GM18861 (cell line): ENCODE data around the gene SHISA9.
"Not testable (repeated sequence)": the region's sequence is repeated elsewhere in the genome, so short reads cannot be mapped to it uniquely, and the experiment has no call there.

Experiments used
- ATAC-seq: cut with Tn5 transposase; IDR thresholded peaks from one replicate; pipeline ENCODE4 v1.9.1; 2021; ENCODE audit not compliant: unreplicated experiment

SHISA9 gene

DNA sequence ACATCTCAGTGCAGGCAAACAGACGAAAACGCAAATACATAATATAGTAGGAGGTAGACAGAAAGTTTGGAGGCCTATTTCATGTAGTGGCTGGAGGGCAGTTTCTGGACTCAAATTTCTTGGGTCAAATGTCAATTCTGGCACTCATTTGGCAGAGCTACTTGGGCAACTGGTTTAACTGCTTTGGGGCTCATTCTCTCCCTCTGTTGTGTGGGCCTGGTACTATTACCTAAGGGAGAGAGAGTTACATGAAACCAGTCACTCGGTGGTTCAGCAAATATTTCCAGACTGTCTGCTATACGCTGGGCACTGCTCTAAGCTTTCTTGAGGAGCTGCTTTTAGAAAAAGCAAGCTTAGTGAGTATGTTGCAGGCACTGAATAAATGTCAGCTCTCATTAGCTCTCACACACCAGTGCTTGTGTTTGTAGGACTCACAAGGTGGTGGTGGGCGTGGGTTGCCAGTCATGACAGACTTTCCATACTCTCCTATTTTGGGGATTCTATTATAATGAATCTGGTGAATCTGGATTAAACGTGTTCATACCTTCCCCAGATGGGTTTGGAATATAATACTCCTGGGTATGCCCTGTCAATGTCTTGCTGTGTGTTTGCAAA is 1.8 kb upstream of the SHISA9 start:
- no peak for ATAC-seq

- no peak for ATAC-seq
Measured at GRCh38 chr16:12900156-12900555, 1.2 kb upstream of the SHISA9 start.

DNA sequence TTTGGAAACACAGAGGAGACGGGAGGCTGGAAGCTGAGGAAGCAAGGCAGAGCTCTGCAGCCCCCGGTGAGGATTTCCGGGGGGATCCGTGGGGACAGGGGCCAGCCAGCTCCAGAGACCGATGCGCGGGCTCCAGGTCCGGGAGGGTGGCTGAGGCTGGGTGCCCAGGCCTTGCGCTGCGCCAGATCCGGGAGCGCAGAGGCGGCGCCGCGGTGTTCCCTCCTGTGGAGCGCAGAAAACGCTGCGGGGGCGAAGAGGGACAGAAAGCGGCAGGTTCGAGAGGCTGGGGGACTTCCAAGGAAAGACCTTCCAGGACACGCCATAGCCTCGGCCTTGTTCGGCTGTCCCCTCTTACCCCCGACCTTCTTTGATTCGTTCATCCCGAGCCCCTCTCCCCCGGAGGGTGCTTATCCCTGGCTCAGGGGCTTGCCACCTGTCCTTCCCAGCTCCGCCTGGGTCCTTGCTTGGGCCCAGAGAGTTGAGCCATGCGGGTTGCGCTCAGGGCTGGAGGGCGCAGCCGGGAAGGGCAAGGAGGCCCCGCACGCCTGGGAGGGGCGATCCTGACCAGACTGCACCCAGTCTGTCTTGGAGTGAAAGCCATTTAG is 697 bp upstream of the SHISA9 start:
- ATAC-seq, result no peak

- no peak for ATAC-seq
Measured at GRCh38 chr16:12901204-12901596, 198 bp upstream of the SHISA9 start.

GRCh38 chr16:12902511-12903372 is 1.3 kb downstream of the SHISA9 start:
- ATAC-seq, result no peak

- ATAC-seq, result no peak
Measured at GRCh38 chr16:12903407-12904328, 2.3 kb downstream of the SHISA9 start.

DNA sequence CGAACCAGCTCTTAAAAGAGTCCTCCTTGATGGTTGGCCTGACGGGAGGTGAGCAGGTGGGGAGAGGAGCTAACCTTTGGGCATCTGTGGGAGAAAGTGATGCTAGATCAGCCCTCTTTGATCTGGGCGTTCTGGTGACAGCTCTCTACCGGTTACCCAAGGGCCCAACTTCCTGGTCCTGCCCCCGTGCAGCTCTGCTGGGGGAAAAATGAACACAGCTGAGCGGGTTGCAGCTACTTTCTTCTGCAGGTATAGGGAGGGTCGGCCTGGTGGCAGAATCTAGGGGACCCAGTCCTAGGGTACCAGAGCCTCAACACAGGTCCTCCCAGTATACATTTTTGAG is 2.9 kb downstream of the SHISA9 start:
- ATAC-seq, result no peak

DNA sequence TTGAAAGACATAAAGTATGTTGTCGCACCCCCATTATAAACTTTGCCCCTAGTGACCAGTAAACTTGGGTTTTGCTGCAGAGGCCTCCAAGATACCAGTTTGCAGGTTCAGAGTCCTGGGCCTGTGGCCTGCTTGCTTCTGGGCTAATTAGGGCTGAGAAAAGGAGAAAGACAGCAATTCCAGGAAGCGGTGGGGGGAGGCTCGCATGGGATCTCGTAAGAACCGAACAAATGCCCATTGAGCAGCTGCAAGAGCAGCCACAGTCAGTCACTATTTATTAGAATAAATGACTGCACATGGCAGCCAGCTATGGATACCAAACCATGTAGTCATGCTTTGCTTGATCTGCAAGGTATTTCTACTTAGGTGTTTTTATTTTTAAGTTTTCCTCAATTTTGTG is 4.9 kb downstream of the SHISA9 start:
- no peak for ATAC-seq

GRCh38 chr16:12906765-12907516 is 5.5 kb downstream of the SHISA9 start:
- no peak for ATAC-seq

GRCh38 chr16:12907670-12908233 is 6.4 kb downstream of the SHISA9 start:
- no peak for ATAC-seq

- ATAC-seq, result no peak
Measured at GRCh38 chr16:12917246-12917645, 15.8 kb downstream of the SHISA9 start.

DNA sequence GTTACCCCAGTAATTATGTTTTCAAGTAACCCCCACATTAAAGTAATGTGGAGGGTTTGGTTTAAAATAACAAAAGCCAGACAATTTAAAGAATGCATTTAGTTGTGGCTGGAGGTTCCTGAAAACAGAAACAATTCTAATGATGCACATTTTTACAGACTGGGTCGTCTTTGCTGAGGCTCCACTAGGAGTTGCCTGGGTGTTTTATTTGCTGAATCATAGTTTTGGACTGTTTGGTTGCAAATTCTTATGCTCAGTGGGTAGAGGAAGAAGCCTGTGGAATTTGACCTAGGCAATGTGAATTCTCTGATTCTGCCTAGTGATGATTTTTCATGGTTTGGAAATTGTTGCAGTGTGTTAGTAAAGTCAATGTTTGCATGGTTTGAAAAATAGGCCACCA is 16.3 kb downstream of the SHISA9 start:
- ATAC-seq, result no peak

GRCh38 chr16:12920739-12921138 is 19.3 kb downstream of the SHISA9 start:
- no peak for ATAC-seq

DNA sequence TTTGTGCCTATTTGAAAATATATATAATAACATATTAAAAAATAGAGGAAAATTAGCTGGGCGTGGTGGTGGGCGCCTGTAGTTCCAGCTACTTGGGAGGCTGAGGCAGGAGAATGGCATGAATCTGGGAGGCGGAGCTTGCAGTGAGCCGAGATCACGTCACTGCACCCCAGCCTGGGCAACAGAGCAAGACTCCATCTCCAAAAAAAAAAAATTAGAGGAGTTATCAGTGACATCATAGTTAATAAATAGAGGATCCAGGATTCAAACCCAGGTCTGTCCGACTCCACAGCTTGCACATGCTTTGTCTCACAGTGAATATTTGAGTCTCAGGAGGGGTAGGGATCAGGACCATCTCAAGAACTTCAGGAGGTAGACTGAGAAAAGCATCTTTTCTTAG is 22.2 kb downstream of the SHISA9 start:
- not testable (repeated sequence) for ATAC-seq

GRCh38 chr16:12925026-12925800 is 23.8 kb downstream of the SHISA9 start:
- no peak for ATAC-seq

DNA sequence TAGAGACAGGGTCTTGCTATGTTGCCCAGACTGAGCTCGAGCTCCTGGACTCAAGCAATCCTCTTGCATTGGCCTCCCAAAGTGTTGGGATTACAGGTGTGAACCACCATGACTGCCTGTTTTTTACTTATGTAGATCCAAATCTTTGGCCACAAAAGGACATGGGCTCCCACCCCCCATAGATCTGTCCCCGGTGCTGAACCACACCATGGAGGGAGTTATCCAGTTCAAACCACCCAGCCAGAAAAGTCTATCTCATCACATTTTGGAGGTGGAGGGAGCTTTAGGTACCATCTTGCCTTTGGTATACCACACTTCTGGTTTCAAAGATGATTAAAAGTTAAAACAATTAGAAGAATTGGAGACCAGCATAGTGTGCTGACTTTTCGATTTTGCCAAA is 26.2 kb downstream of the SHISA9 start:
- no peak for ATAC-seq

GRCh38 chr16:12930881-12931280 is 29.5 kb downstream of the SHISA9 start:
- no peak for ATAC-seq

GRCh38 chr16:12936391-12936790 is 35.0 kb downstream of the SHISA9 start:
- ATAC-seq, result no peak

- ATAC-seq, result no peak
Measured at GRCh38 chr16:12941896-12942295, 40.5 kb downstream of the SHISA9 start.
